MM.1S (cell line): ENCODE results near the gene OSCP1.

Source experiments
- EZH2 ChIP-seq: fragments of 300-600 bp; sonication (generic); optimal IDR thresholded peaks from 2 replicates; pipeline ENCODE3; 2017; ENCODE audit warnings: low read depth, mild to moderate bottlenecking, antibody characterized with exemption, low read length, mixed read lengths
- TF ChIP-seq, protein P1 (sequence below): fragments of 300-600 bp; sonication (generic); IDR thresholded peaks from 2 replicates; pipeline ENCODE4 v1.5.1; 2016; ENCODE audit warnings: antibody characterized with exemption, low read length, mixed read lengths

- TF ChIP-seq, protein P1, sequence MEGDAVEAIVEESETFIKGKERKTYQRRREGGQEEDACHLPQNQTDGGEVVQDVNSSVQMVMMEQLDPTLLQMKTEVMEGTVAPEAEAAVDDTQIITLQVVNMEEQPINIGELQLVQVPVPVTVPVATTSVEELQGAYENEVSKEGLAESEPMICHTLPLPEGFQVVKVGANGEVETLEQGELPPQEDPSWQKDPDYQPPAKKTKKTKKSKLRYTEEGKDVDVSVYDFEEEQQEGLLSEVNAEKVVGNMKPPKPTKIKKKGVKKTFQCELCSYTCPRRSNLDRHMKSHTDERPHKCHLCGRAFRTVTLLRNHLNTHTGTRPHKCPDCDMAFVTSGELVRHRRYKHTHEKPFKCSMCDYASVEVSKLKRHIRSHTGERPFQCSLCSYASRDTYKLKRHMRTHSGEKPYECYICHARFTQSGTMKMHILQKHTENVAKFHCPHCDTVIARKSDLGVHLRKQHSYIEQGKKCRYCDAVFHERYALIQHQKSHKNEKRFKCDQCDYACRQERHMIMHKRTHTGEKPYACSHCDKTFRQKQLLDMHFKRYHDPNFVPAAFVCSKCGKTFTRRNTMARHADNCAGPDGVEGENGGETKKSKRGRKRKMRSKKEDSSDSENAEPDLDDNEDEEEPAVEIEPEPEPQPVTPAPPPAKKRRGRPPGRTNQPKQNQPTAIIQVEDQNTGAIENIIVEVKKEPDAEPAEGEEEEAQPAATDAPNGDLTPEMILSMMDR: no peak
- no peak for TF ChIP-seq EZH2
These were observed 17.6 kb downstream of the OSCP1 start for GRCh38 chr1:36432616-36433015.
